ENCODE data around the gene SNX25.
"Not testable (repeated sequence)": the region's sequence is repeated elsewhere in the genome, so short reads cannot be mapped to it uniquely, and the experiment has no call there.

The SNX25 gene

DNA sequence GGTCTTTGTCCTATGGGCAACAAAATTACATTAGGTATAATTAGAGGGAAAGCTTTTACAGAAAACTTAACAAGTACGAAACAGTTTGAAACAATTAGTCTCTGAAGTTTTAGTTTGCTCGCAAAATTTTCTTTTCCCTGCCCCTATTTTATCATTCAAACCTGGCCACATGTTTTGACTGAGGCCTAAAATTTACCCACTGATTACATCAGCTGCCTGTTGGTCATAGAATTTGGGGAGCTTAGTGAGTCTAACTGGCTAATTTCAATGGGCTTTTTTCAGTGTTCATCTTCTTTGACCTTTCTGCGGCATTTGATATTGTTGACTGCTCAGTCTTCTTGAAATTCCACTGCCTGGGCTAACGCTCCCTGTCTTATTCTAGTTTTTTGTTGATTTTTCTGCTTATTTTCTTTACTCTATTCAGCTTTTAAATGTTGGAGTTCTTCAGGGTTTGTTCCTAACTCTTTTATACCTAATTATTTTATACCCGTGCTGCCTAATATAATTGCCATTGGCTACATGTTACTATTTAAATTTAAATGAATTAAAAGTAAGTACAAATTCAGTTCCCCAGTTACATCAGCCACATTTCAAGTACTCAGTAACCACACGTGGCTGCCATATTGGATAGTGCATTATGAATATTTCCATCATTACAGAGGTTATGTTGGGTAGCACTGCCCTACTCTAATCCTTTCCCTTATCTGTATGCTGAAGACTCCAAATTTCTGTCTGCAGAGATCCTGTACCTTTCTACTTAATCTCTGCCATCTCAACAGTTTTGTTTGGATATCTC, 87.5 kb downstream of the SNX25 start:
- in situ Hi-C loops (cut with HindIII; ENCODE audit: low sequenced_read_pairs), result no loop called here

DNA sequence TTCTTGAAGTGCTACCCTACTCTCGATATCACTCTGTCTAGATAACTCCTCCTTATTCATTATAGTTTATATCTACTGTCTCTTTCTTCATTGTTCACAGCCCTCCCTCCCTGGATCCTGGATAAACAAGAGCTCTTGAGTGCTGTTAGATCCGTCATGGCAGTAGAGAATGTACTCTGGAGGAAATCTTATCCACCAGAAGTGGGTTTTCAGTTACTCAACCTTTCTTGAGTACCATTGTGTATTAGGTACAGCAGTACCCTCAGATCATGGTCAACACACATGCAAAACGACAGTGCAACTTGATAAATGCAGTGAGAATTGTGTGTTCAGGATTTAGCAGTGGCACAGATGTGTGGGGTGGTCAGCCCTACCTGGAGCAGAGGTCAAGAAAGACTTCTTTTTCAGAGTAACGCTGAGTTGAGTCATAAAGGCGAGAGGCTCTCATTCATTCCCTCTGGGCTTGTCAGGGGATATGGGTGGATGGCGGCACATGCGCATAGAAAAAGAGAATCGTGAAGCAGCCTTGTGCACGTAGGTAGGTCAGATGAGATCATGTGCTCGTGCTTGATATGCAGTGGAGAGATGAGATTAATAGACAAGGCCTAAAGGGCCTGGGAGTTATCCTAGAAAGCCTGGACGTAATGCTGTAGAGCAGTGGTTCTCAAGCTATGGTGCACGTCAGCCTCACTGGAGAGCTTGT, 89.5 kb downstream of the SNX25 start:
- in situ Hi-C loops (cut with HindIII; ENCODE audit: low sequenced_read_pairs), result no loop called here

DNA sequence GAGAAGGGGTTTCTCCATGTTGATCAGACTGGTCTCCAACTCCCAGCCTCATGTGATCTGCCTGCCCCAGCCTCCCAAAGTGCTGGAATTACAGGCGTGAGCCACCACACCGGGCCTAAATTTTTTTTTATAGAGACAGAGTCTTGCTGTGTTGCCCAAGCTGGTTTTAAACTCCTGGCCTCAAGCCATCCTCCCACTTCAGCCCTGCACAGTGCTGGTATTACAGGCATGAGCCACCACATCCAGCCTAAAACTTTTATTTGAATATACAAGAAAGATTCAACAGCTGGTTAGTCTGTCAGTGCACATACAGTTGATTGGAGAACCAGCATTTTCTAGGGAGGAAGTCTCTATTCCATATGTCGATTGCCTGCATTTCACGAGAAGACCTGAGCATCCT, 95.1 kb downstream of the SNX25 start:
- in situ Hi-C loops (cut with HindIII; ENCODE audit: low sequenced_read_pairs), result no loop called here

DNA sequence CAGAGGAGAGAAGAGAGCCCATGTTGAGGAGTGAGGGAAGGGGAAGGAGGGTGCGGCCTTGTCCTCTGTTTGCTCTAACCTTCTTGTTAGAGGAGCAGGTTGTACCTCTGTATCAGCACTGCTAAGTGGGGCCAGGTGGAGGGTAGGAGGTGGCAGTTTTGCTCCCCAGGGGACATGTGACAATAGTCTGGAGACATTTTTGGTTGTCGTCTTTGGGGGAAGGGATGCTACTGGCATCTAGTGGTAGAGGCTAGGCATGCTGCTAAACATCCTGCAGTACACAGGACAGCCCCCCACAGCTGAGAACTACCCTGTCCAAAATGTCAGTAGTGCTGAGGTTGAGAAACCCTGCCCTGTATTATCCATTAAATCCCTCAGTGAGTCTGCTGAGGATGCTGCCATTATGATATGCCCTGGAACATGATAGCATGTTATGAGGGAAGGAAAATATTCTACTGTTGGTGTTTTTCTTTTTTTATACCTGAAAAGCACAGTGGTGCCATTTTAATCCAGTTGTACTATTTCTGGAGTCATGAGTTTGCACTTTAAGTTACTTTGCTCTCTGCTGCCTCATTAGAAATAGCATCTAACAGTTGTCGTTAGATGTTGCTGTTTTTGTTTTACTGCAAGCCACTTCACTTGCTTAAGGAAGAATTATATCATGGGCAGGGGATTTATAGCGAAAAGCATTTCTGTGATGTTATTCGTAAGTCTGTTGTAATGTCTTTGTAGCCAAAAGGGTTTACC, 95.7 kb downstream of the SNX25 start:
- in situ Hi-C loops (cut with HindIII; ENCODE audit: low sequenced_read_pairs), result loop anchor here (5.0 kb wide), 1 partner anchor 92 kb away; the partner anchor contains the start of genes ANKRD37 and LRP2BP

GRCh38 chr4:185305979-185306442, 96.6 kb downstream of the SNX25 start:
- in situ Hi-C loops (cut with HindIII; ENCODE audit: low sequenced_read_pairs), result loop anchor here (5.0 kb wide), 1 partner anchor 91 kb away; the partner anchor contains the start of genes ANKRD37 and LRP2BP

- in situ Hi-C loops (cut with HindIII; ENCODE audit: low sequenced_read_pairs), result loop anchor here (5.0 kb wide), 1 partner anchor 90 kb away; the partner anchor contains the start of genes ANKRD37 and LRP2BP
Measured at GRCh38 chr4:185307136-185307950, 97.9 kb downstream of the SNX25 start.

GRCh38 chr4:185309770-185310169, 100.4 kb downstream of the SNX25 start:
- in situ Hi-C loops (cut with HindIII; ENCODE audit: low sequenced_read_pairs), result loop anchor here (5.0 kb wide), 1 partner anchor 88 kb away; the partner anchor contains the start of genes ANKRD37 and LRP2BP

DNA sequence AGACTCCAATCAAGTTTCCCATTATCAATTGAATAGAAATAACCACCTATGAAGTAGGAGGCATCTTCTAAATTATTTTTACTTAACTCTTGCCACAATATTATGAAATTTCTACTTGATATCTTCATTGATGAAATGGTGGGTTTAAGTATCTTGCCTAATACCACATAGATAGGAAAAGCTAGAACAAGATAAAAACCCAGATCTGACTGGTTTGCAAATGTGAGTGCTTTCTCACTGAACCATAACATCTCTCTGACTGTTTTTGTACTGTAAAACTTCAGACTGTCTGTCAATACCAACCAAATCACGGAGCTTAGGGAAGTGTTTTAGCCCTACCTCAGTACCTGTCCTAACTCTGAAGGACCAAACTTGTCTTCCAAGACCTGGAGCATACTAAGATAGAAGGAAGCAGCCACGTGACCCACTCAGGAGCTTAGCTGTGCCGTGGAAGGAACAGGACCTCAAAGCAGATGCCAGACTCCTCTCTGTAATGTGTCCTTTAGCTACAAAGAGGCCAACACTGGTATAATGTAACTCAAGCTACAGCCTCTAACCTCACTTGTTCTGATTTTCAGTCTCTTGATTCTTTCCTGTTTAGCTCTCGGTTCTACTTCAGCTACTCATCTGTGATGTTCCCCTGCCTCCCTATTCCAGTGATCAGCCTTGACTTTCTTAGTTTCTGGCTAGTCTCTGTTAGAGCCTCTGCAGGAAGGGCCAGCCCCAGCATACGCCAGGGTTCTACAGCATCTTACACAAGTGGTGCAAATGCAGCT, 101.9 kb downstream of the SNX25 start:
- in situ Hi-C loops (cut with HindIII; ENCODE audit: low sequenced_read_pairs), result no loop called here

DNA sequence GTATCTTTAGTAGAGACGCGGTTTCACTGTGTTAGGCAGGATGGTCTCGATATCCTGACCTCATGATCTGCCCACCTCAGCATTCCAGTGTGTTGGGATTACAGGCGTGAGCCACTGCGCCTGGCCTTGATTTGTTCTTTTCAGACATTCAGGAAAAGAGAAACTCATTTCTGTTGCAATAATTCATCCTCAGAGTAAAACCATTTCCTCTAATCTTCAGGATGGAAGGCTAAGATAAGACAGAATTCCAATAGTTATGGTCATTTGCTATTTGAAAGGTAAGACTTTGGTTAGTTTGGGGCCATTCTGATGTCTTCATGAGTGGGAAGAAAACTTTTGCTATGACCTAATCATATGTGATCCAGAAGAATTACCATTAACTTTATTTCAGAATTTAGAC, 103.3 kb downstream of the SNX25 start:
- in situ Hi-C loops (cut with HindIII; ENCODE audit: low sequenced_read_pairs), result no loop called here

- in situ Hi-C loops (cut with HindIII; ENCODE audit: low sequenced_read_pairs), result not testable (repeated sequence)
Measured at GRCh38 chr4:185317462-185317861, 108.1 kb downstream of the SNX25 start.

GRCh38 chr4:185317880-185318279, 108.5 kb downstream of the SNX25 start:
- in situ Hi-C loops (cut with HindIII; ENCODE audit: low sequenced_read_pairs), result no loop called here

- in situ Hi-C loops (cut with HindIII; ENCODE audit: low sequenced_read_pairs), result no loop called here
Measured at GRCh38 chr4:185318679-185319078, 109.3 kb downstream of the SNX25 start.

GRCh38 chr4:185322803-185323202, 113.4 kb downstream of the SNX25 start:
- in situ Hi-C loops (cut with HindIII; ENCODE audit: low sequenced_read_pairs), result no loop called here

GRCh38 chr4:185323606-185324005, 114.2 kb downstream of the SNX25 start:
- in situ Hi-C loops (cut with HindIII; ENCODE audit: low sequenced_read_pairs), result no loop called here

GRCh38 chr4:185324361-185324760, 115.0 kb downstream of the SNX25 start:
- in situ Hi-C loops (cut with HindIII; ENCODE audit: low sequenced_read_pairs), result not testable (repeated sequence)

GRCh38 chr4:185325721-185326120, 116.3 kb downstream of the SNX25 start:
- in situ Hi-C loops (cut with HindIII; ENCODE audit: low sequenced_read_pairs), result not testable (repeated sequence)

- in situ Hi-C loops (cut with HindIII; ENCODE audit: low sequenced_read_pairs), result no loop called here
Measured at GRCh38 chr4:185328586-185328985, 119.2 kb downstream of the SNX25 start.

GRCh38 chr4:185329879-185330510, 120.6 kb downstream of the SNX25 start:
- in situ Hi-C loops (cut with HindIII; ENCODE audit: low sequenced_read_pairs), result not testable (repeated sequence)

All from endothelial cell of hepatic sinusoid (primary cell).